ENCODE measurements around the gene LRP1B.

DNA sequence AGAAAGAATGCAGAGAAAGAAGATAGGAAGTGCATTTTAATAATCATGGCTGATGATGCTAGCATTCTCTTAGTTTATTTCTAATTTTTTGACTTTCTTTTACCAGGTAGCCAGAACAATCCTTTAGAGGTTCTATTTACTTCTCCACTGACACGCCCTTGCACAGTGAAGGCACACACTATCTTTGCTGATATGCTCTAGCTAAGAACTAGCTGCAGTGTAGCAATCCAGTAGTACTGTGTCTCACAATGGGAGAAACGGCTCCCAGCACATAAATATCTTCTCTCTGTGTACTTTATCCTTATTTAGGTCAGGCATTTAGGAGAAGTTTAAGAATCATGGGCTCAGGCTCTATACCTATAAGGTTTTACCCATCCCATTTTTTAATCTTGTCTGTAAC, 1005.4 kb downstream of the LRP1B start:
- TF ChIP-seq, protein P1, sequence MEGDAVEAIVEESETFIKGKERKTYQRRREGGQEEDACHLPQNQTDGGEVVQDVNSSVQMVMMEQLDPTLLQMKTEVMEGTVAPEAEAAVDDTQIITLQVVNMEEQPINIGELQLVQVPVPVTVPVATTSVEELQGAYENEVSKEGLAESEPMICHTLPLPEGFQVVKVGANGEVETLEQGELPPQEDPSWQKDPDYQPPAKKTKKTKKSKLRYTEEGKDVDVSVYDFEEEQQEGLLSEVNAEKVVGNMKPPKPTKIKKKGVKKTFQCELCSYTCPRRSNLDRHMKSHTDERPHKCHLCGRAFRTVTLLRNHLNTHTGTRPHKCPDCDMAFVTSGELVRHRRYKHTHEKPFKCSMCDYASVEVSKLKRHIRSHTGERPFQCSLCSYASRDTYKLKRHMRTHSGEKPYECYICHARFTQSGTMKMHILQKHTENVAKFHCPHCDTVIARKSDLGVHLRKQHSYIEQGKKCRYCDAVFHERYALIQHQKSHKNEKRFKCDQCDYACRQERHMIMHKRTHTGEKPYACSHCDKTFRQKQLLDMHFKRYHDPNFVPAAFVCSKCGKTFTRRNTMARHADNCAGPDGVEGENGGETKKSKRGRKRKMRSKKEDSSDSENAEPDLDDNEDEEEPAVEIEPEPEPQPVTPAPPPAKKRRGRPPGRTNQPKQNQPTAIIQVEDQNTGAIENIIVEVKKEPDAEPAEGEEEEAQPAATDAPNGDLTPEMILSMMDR (IDR thresholded peaks at IDR 0.05; ENCODE audit: low read depth, low read length, poor library complexity, severe bottlenecking), result no peak
- no peak for TF ChIP-seq EZH2phosphoT487 (IDR thresholded peaks at IDR 0.05; ENCODE audit: borderline replicate concordance, low read length)
